GM19351 (cell line): Measurements from ENCODE around the gene GRIA4.
"Not testable (repeated sequence)": the region's sequence is repeated elsewhere in the genome, so short reads cannot be mapped to it uniquely, and the experiment has no call there.

Experiments
- ATAC-seq: cut with Tn5 transposase; IDR thresholded peaks from one replicate; pipeline ENCODE4 v1.9.1; 2021; ENCODE audit warnings: mild to moderate bottlenecking, moderate library complexity; ENCODE audit not compliant: unreplicated experiment

Gene GRIA4

GRCh38 chr11:105979997-105980703 lies 370.3 kb downstream of the GRIA4 start:
- ATAC-seq, result no peak

DNA sequence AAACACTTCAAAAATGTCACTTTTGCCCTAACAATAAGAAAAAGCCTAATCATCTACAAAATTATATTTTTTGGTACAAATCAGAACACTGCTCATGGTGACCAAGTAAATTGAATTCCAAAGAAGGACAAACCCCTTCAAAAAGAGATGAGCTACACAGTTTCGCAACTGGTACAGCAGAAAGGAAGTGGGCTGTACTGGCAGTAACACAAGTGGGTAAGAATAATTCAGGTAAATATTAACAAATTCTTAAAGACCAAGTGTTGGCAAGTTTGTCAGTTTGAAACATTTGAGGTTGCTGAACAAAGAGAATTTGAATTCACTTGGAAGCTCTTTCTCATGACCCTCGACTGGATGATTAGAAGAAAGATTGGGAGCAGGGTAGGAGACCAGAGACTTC lies 376.7 kb downstream of the GRIA4 start:
- ATAC-seq, result no peak

GRCh38 chr11:105988197-105988596 lies 378.3 kb downstream of the GRIA4 start:
- no peak for ATAC-seq

GRCh38 chr11:105989124-105989523 lies 379.3 kb downstream of the GRIA4 start:
- no peak for ATAC-seq

DNA sequence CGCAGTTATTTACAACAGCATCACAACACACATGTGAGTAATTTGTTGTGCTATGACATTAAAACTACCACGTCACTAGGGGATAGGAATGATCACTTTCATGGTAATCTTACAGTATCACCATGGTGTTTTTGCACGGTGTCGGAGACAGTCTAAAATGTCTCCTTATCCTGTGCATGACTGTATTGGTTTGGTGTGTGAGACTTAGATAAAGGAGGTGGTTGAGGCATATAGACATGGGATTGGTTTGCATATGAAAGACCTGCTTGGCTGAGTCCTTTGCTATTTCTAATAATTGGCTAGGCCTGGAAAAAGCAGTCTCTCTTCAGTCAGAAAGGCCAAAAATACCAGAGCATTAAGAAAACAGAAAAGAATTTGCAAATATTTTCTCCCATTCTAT lies 382.0 kb downstream of the GRIA4 start:
- no peak for ATAC-seq

GRCh38 chr11:106001304-106002012 lies 391.6 kb downstream of the GRIA4 start:
- peak; percentile 45 for ATAC-seq

- not testable (repeated sequence) for ATAC-seq
These were observed 393.2 kb downstream of the GRIA4 start for GRCh38 chr11:106003094-106003493.

- ATAC-seq, result no peak
These were observed 401.6 kb downstream of the GRIA4 start for GRCh38 chr11:106011481-106011880.

DNA sequence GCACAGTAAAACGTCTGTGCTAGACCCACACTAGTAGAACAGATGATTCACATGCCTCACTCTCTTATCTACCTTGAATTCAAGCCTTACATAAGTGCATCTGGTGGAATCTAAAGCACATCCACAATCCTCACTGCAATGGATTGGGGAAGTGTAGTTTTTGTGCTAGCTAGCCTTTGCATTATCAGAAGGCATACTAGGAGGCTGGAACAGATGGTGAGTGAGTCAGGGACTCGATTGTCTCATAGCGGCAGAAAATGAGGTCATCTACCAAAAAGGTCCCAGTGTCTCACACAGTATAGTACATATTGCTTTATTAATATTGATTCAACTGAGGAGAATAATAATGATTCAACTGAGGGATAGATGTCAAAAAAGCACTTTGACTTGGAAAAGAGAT lies 402.9 kb downstream of the GRIA4 start:
- no peak for ATAC-seq

DNA sequence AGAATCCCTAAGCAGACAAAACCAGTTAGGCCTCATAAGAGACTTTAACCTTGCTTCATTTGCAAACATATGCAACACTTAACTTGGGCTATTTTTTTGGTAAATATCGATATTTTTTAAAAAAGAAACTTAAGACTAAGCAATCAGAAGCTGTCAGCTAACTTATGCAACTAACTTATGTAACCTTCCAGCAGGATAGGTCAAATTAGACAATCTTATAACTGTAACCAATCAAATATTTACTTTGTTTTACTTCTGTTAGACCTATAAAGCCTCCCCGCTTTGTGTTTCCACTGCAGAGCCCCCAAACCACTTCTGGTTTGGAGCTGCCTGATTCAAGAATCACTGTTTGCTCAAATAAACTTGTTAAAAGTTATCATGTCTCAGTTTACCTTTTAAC lies 404.2 kb downstream of the GRIA4 start:
- no peak for ATAC-seq

DNA sequence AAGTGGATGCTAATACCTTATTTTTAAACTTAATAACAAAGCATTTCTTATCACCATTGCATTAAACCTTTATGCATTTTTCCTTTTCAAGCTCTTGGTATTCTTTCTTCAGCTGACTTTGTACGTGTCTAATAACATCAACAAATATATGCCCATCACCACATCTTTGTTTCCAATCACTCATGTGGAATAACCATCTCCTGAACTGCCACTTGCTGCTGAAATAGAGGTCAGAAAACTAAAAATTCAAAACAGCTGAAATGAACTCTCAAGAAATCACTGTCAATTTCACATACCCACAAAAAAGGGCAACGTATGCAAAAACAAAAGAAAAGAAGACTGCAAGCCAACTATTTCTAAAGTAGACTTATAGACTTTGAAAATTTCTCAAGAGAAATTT lies 404.7 kb downstream of the GRIA4 start:
- ATAC-seq, result no peak

- ATAC-seq, result no peak
These were observed 405.2 kb downstream of the GRIA4 start for GRCh38 chr11:106015066-106015465.

DNA sequence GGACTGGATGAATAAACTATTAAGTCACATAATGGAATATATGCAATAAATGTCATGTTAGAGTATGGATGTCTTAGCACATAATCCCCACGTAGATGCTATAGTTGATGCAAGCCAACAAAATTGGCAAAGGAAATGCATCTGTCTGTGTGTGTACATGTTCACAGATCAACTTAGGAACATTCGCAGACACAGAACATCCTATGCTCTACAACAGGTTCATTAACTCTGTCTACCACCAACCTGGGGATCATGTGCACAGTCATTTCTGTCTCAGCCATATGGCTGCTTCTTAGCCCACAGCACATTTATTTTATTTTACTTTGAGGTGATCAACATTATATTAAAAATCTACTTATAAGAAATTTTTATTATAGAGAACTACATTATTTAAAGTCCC lies 407.2 kb downstream of the GRIA4 start:
- no peak for ATAC-seq

DNA sequence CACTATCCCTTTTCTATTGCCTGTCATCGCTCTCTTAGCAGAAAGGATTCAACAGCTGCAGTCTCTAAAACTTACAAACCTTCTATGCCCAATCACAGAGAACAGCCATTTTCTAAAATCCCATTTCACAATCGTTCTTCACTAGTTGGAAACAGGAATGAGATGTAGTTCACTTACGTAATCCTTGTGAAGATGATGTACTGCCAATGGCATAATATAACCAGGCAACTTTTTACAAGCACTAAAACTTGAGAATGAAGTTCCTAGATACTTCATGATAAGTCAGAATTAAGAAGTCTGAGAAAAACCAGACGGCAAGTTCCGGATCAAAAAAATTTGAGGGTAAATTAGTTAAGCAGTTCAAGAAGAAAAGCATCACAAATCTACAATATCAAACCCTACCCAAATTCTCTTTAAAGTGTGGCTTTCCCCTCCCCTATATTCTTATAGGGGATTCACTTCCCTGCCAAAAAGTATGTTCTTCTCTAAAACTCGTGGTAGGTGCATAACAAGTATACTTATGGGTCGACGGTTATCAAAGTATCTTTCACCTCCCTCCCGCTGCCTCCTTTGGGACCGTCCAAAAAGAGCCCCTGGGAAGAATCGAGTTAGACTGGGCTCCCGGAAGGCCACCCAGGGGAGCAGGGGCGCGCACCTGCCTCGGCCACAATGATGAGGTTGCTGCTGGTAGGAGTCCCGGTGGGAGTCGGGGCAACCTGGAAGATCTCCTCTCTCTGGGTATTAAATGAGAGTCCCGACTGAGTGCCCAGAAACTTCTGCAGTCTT lies 411.5 kb downstream of the GRIA4 start:
- ATAC-seq, result peak; percentile 13

- peak; percentile 92 for ATAC-seq
These were observed 412.3 kb downstream of the GRIA4 start, which contains the start of gene MSANTD4 for GRCh38 chr11:106021967-106022794. Gene MSANTD4, minus strand, starts transcription at chr11:106022240. Its CDS starts 11,323 bp downstream, at chr11:106010917.

DNA sequence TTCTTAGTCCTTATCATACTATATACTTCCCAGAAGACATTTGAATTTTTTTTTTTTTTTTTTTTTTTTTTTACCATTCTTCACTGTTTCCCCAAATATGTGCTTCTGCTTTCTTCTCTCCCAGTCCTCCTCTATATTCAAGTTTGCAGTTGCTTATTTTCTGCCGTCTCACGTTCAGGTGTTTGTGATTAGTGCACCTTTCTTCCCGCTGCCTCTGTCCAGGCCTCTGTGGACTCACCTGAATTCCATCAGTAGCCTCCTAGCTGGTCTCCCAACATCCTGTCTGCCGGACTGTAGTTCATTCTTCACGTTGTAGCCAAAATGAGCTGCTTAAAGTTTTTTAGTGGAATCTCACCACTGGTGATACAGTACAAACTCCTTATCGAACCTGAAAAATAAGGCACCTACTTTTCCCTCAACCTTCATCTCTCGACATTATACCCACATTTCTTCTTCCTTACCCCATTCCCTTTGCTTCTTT lies 413.0 kb downstream of the GRIA4 start:
- ATAC-seq, result no peak

- ATAC-seq, result no peak
These were observed 420.7 kb downstream of the GRIA4 start for GRCh38 chr11:106030609-106031008.

GRCh38 chr11:106031202-106031810 lies 421.4 kb downstream of the GRIA4 start:
- ATAC-seq, result peak; percentile 66
